ENCODE measurements around the gene ACTR3C. TPM values are rescaled to one million over a fixed set of nuclear protein-coding genes. Genes with fewer than 3 reads are reported as not detected.

Gene ACTR3C
- total RNA-seq, 1 experiment from 2014 or later, result 3.6 TPM

GRCh38 chr7:150339409-150339809 is 16.1 kb upstream of the ACTR3C start:
- Mint-ChIP-seq H3K36me3 (ENCODE audit: insufficient read depth, unreplicated experiment) (peaks cover 5% of the 10 kb centered on the region), H3K4me1 (ENCODE audit: insufficient read depth, unreplicated experiment) (no peaks in the 10 kb centered on the region), H3K9me3 (ENCODE audit: unreplicated experiment) (peaks cover 6% of the 10 kb centered on the region), H3K4me3 (ENCODE audit: unreplicated experiment) (no peak overlapping the region), H3K27ac (ENCODE audit: low read depth, unreplicated experiment) (no peak overlapping the region), H3K27me3 (ENCODE audit: insufficient read depth, unreplicated experiment) (no peaks in the 10 kb centered on the region)
- intact Hi-C loops (cut with micrococcal nuclease), result no loop called here
- TF ChIP-seq, protein P1, sequence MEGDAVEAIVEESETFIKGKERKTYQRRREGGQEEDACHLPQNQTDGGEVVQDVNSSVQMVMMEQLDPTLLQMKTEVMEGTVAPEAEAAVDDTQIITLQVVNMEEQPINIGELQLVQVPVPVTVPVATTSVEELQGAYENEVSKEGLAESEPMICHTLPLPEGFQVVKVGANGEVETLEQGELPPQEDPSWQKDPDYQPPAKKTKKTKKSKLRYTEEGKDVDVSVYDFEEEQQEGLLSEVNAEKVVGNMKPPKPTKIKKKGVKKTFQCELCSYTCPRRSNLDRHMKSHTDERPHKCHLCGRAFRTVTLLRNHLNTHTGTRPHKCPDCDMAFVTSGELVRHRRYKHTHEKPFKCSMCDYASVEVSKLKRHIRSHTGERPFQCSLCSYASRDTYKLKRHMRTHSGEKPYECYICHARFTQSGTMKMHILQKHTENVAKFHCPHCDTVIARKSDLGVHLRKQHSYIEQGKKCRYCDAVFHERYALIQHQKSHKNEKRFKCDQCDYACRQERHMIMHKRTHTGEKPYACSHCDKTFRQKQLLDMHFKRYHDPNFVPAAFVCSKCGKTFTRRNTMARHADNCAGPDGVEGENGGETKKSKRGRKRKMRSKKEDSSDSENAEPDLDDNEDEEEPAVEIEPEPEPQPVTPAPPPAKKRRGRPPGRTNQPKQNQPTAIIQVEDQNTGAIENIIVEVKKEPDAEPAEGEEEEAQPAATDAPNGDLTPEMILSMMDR (IDR thresholded peaks at IDR 0.05; ENCODE audit: unreplicated experiment), result no peak
- ChIA-PET POLR2A (no interaction called here), CTCF (interaction anchor here (0.6 to 1.0 kb wide), 2 partner anchors 14 to 16 kb away, joined by 3 to 7 read pairs; no protein-coding TSS in a partner anchor)
- no TSS peak for BruUV-seq (replicated peaks)
- no peak for DNase-seq (ENCODE audit: unreplicated experiment)

- intact Hi-C loops (cut with micrococcal nuclease), result no loop called here
- no peak overlapping the region for H3K27ac Mint-ChIP-seq (ENCODE audit: low read depth, unreplicated experiment)
- no peak overlapping the region for H3K4me3 Mint-ChIP-seq (ENCODE audit: unreplicated experiment)
- no peaks in the 10 kb centered on the region for H3K4me1 Mint-ChIP-seq (ENCODE audit: insufficient read depth, unreplicated experiment)
- peaks cover 5% of the 10 kb centered on the region for H3K36me3 Mint-ChIP-seq (ENCODE audit: insufficient read depth, unreplicated experiment)
- DNase-seq (ENCODE audit: unreplicated experiment), result no peak
- TF ChIP-seq, protein P1 (IDR thresholded peaks at IDR 0.05; ENCODE audit: unreplicated experiment), result no peak
- H3K27me3 Mint-ChIP-seq (ENCODE audit: insufficient read depth, unreplicated experiment), result no peaks in the 10 kb centered on the region
- ChIA-PET POLR2A (interaction anchor here (0.5 kb wide), 1 partner anchor 935 kb away, joined by 6 read pairs; no protein-coding TSS in a partner anchor), CTCF (no interaction called here)
- peaks cover 3% of the 10 kb centered on the region for H3K9me3 Mint-ChIP-seq (ENCODE audit: unreplicated experiment)
- no TSS peak for BruUV-seq (replicated peaks)
Measured at GRCh38 chr7:150338166-150338829, 15.0 kb upstream of the ACTR3C start.

- intact Hi-C loops (cut with micrococcal nuclease), result no loop called here
Measured at GRCh38 chr7:150337659-150338081, 14.3 kb upstream of the ACTR3C start.

DNA sequence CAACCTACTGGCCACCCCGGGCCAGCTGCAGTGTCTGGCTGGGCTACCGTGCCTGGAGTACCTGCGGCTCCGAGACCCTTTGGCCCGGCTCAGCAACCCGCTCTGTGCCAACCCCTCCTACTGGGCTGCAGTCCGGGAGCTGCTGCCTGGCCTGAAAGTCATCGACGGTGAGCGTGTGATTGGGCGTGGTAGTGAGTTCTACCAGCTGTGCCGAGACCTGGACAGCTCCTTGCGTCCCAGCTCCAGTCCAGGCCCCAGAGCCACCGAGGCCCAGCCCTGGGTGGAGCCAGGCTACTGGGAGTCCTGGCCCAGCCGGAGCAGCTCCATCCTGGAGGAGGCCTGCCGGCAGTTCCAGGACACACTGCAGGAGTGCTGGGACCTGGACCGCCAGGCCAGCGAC is 13.8 kb upstream of the ACTR3C start:
- TF ChIP-seq, protein P1 (IDR thresholded peaks at IDR 0.05; ENCODE audit: unreplicated experiment), result no peak
- Mint-ChIP-seq H3K4me3 (ENCODE audit: unreplicated experiment) (no peak overlapping the region), H3K27ac (ENCODE audit: low read depth, unreplicated experiment) (no peak overlapping the region), H3K27me3 (ENCODE audit: insufficient read depth, unreplicated experiment) (no peaks in the 10 kb centered on the region), H3K9me3 (ENCODE audit: unreplicated experiment) (no peaks in the 10 kb centered on the region), H3K36me3 (ENCODE audit: insufficient read depth, unreplicated experiment) (peaks cover 5% of the 10 kb centered on the region), H3K4me1 (ENCODE audit: insufficient read depth, unreplicated experiment) (no peaks in the 10 kb centered on the region)
- ChIA-PET CTCF (interaction anchor here (1.7 kb wide), 1 partner anchor 19 kb away, joined by 9 read pairs; no protein-coding TSS in a partner anchor), POLR2A (no interaction called here)
- intact Hi-C loops (cut with micrococcal nuclease), result no loop called here
- no TSS peak for BruUV-seq (replicated peaks)
- no peak for DNase-seq (ENCODE audit: unreplicated experiment)

More at GRCh38 chr7:150337659-150338081, 14.3 kb upstream of the ACTR3C start:
- no peaks in the 10 kb centered on the region for H3K27me3 Mint-ChIP-seq (ENCODE audit: insufficient read depth, unreplicated experiment)
- ChIA-PET CTCF (interaction anchor here (1.7 kb wide), 1 partner anchor 18 kb away, joined by 9 read pairs; no protein-coding TSS in a partner anchor), POLR2A (interaction anchor here (0.5 kb wide), 1 partner anchor 934 kb away, joined by 6 read pairs; no protein-coding TSS in a partner anchor)
- peaks cover 5% of the 10 kb centered on the region for H3K36me3 Mint-ChIP-seq (ENCODE audit: insufficient read depth, unreplicated experiment)
- H3K4me3 Mint-ChIP-seq (ENCODE audit: unreplicated experiment), result no peak overlapping the region
- H3K27ac Mint-ChIP-seq (ENCODE audit: low read depth, unreplicated experiment), result no peak overlapping the region
- no peak for DNase-seq (ENCODE audit: unreplicated experiment)
- no TSS peak for BruUV-seq (replicated peaks)
- H3K4me1 Mint-ChIP-seq (ENCODE audit: insufficient read depth, unreplicated experiment), result no peaks in the 10 kb centered on the region
- H3K9me3 Mint-ChIP-seq (ENCODE audit: unreplicated experiment), result no peaks in the 10 kb centered on the region
- TF ChIP-seq, protein P1 (IDR thresholded peaks at IDR 0.05; ENCODE audit: unreplicated experiment), result no peak

Data from MCF 10A (cell line).